SJCRH30 (cell line): ENCODE results near the gene KCTD7. TPM values are rescaled to one million over a fixed set of nuclear protein-coding genes. Genes with fewer than 3 reads are reported as not detected.
"Not testable (repeated sequence)": the region's sequence is repeated elsewhere in the genome, so short reads cannot be mapped to it uniquely, and the experiment has no call there.

Source experiments
- DNase-seq, 2 experiments: peaks; one replicate each; pipeline ENCODE4 v3.0.0-alpha.2; 2015 to 2020
- H3K27ac ChIP-seq: fragments of 250-450 bp; sonication (Bioruptor Pico); 2 replicates; pipeline ENCODE4 v1.5.1; 2020; ENCODE audit warnings: mild to moderate bottlenecking, moderate library complexity
- H3K27me3 ChIP-seq: fragments of 250-450 bp; sonication (Bioruptor Pico); 2 replicates; pipeline ENCODE4 v1.5.1; 2020; ENCODE audit warnings: mild to moderate bottlenecking, moderate library complexity
- H3K36me3 ChIP-seq: fragments of 250-450 bp; sonication (Bioruptor Pico); 2 replicates; pipeline ENCODE4 v1.5.1; 2020; ENCODE audit warnings: mild to moderate bottlenecking, moderate library complexity
- H3K4me1 ChIP-seq: fragments of 250-450 bp; sonication (Bioruptor Pico); 2 replicates; pipeline ENCODE4 v1.5.1; 2020; ENCODE audit warnings: mild to moderate bottlenecking, moderate library complexity
- H3K4me3 ChIP-seq: fragments of 250-450 bp; sonication (Bioruptor Pico); 2 replicates; pipeline ENCODE4 v1.5.1; 2020; ENCODE audit warnings: mild to moderate bottlenecking, moderate library complexity
- H3K9me3 ChIP-seq: fragments of 250-450 bp; sonication (Bioruptor Pico); replicated peaks from 2 replicates; pipeline ENCODE4 v1.5.1; 2020; ENCODE audit warnings: mild to moderate bottlenecking, moderate library complexity
- total RNA-seq: library from RNA; depleted of rRNA; stranded (reverse); fragments of >200 nt; shearing (Covaris generic); gene quantifications from 2 replicates; pipeline ENCODE4 v1.2.3, GENCODE V29; 2014

Gene KCTD7
- total RNA-seq, 1 experiment from 2014 or later: 12.1 TPM

- DNase-seq, H3K36me3 ChIP-seq, H3K27me3 ChIP-seq, H3K4me1 ChIP-seq, H3K4me3 ChIP-seq, H3K9me3 ChIP-seq, H3K27ac ChIP-seq: not testable (repeated sequence)
Measured at GRCh38 chr7:66673124-66673640, 44.5 kb downstream of the KCTD7 start.

- no peaks in the 10 kb centered on the region for H3K4me1 ChIP-seq
- no peak for DNase-seq
- no peak overlapping the region for H3K4me3 ChIP-seq
- no peaks in the 10 kb centered on the region for H3K9me3 ChIP-seq
- no peaks in the 10 kb centered on the region for H3K36me3 ChIP-seq
- H3K27me3 ChIP-seq: no peaks in the 10 kb centered on the region
- no peak overlapping the region for H3K27ac ChIP-seq
Measured at GRCh38 chr7:66679633-66680244, 51.1 kb downstream of the KCTD7 start.

- H3K36me3 ChIP-seq: peaks cover 3% of the 10 kb centered on the region; the same call in 1 of the 2 replicates
- no peaks in the 10 kb centered on the region for H3K4me1 ChIP-seq
- peak overlapping the region; percentile 87 for H3K4me3 ChIP-seq
- no peaks in the 10 kb centered on the region for H3K9me3 ChIP-seq
- peak; percentile 96 to 97 for DNase-seq
- no peaks in the 10 kb centered on the region for H3K27me3 ChIP-seq
- peak overlapping the region; percentile 73 for H3K27ac ChIP-seq
Measured at GRCh38 chr7:66681491-66682349, 53.0 kb downstream of the KCTD7 start.

- H3K4me3 ChIP-seq: peak overlapping the region; percentile 87
- no peaks in the 10 kb centered on the region for H3K4me1 ChIP-seq
- peak; percentile 35 to 39 for DNase-seq
- H3K27me3 ChIP-seq: no peaks in the 10 kb centered on the region
- H3K9me3 ChIP-seq: no peaks in the 10 kb centered on the region
- peak overlapping the region; percentile 73; the same call in 1 of the 2 replicates for H3K27ac ChIP-seq
- peaks cover 3% of the 10 kb centered on the region; the same call in 1 of the 2 replicates for H3K36me3 ChIP-seq
Measured at GRCh38 chr7:66682350-66683093, 53.8 kb downstream of the KCTD7 start.

GRCh38 chr7:66683094-66683769, 54.6 kb downstream of the KCTD7 start:
- not testable (repeated sequence) for H3K4me1 ChIP-seq, H3K27ac ChIP-seq, H3K9me3 ChIP-seq, DNase-seq, H3K27me3 ChIP-seq, H3K36me3 ChIP-seq
- H3K4me3 ChIP-seq: peak overlapping the region; percentile 87

- Histone ChIP-seq H3K27ac (no peak overlapping the region), H3K9me3 (0 out of 2 replicates have a peak, but pooled peaks cover 3% of the 10 kb centered on the region), H3K4me3 (no peak overlapping the region), H3K27me3 (no peaks in the 10 kb centered on the region), H3K4me1 (no peaks in the 10 kb centered on the region), H3K36me3 (peaks cover 3% of the 10 kb centered on the region; the same call in 1 of the 2 replicates)
- no peak for DNase-seq
Measured at GRCh38 chr7:66683770-66684123, 55.1 kb downstream of the KCTD7 start.

- not testable (repeated sequence) for H3K36me3 ChIP-seq
Measured at GRCh38 chr7:66685663-66686062, 57.0 kb downstream of the KCTD7 start.

GRCh38 chr7:66687186-66687585, 58.5 kb downstream of the KCTD7 start:
- 0 out of 2 replicates have a peak, but pooled peaks cover 3% of the 10 kb centered on the region for H3K9me3 ChIP-seq
- H3K4me1 ChIP-seq: no peaks in the 10 kb centered on the region
- H3K27ac ChIP-seq: no peak overlapping the region
- no peak for DNase-seq
- no peaks in the 10 kb centered on the region for H3K27me3 ChIP-seq
- no peak overlapping the region for H3K4me3 ChIP-seq
- H3K36me3 ChIP-seq: peaks cover 3% of the 10 kb centered on the region; the same call in 1 of the 2 replicates

More at GRCh38 chr7:66685663-66686062, 57.0 kb downstream of the KCTD7 start:
- DNase-seq, H3K4me3 ChIP-seq, H3K9me3 ChIP-seq, H3K27me3 ChIP-seq, H3K4me1 ChIP-seq, H3K27ac ChIP-seq: not testable (repeated sequence)

GRCh38 chr7:66687672-66688071, 59.0 kb downstream of the KCTD7 start:
- not testable (repeated sequence) for H3K4me3 ChIP-seq, H3K27ac ChIP-seq, H3K9me3 ChIP-seq, H3K27me3 ChIP-seq, H3K4me1 ChIP-seq, H3K36me3 ChIP-seq, DNase-seq

GRCh38 chr7:66689081-66689480, 60.4 kb downstream of the KCTD7 start:
- H3K27me3 ChIP-seq: no peaks in the 10 kb centered on the region
- H3K4me3 ChIP-seq: no peak overlapping the region
- no peak overlapping the region for H3K27ac ChIP-seq
- no peak for DNase-seq
- peaks cover 3% of the 10 kb centered on the region; the same call in 1 of the 2 replicates for H3K36me3 ChIP-seq
- 0 out of 2 replicates have a peak, but pooled peaks cover 3% of the 10 kb centered on the region for H3K9me3 ChIP-seq
- no peaks in the 10 kb centered on the region for H3K4me1 ChIP-seq

- DNase-seq: no peak
- Histone ChIP-seq H3K4me3 (no peak overlapping the region), H3K27ac (no peak overlapping the region), H3K36me3 (no peaks in the 10 kb centered on the region), H3K4me1 (no peaks in the 10 kb centered on the region), H3K27me3 (no peaks in the 10 kb centered on the region), H3K9me3 (0 out of 2 replicates have a peak, but pooled peaks cover under 1% of the 10 kb centered on the region)
Measured at GRCh38 chr7:66693331-66693730, 64.7 kb downstream of the KCTD7 start.
